Glomerular visceral epithelial cell (primary cell): ENCODE measurements around the gene GOSR1.
"Not testable (repeated sequence)": the region's sequence is repeated elsewhere in the genome, so short reads cannot be mapped to it uniquely, and the experiment has no call there.

Experiments used
- DNase-seq: peaks from one replicate; pipeline ENCODE4 v3.0.0-alpha.2; 2016; ENCODE audit errors: extremely low spot score

Gene GOSR1

GRCh38 chr17:30561766-30562165 is 84.6 kb downstream of the GOSR1 start:
- not testable (repeated sequence) for DNase-seq

DNA sequence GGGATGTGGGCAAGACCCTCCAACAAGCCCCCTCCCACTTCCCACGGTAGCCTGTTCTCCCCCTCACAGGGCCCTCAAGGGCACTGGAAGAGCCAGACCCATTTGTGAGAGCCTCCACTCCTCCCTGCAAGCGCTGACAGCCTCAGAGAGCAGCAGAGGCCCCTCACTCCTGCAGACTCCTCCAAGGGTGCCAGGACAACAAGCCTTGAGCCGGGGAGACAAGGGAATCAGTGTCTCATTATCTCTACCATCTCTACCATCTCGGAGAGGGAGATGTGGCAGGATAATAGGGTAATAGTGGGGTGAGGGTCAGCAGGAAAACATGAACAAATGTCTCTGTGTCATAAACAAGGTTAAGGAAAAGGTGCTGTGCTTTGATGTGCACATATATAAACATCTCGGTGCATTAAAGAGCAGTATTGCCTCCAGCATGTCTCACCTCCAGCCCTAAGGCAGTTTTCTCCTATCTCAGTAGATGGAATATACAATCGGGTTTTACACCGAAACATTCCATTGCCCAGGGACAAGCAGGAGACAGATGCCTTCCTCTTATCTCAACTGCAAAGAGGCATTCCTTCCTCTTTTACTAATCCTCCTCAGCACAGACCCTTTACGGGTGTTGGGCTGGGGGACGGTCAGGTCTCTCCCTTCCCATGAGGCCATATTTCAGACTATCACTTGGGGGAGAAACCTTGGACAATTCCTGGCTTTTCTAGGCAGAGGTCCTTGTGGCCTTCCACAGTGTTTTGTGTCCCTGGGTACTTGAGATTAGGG is 86.1 kb downstream of the GOSR1 start:
- DNase-seq: not testable (repeated sequence)

DNA sequence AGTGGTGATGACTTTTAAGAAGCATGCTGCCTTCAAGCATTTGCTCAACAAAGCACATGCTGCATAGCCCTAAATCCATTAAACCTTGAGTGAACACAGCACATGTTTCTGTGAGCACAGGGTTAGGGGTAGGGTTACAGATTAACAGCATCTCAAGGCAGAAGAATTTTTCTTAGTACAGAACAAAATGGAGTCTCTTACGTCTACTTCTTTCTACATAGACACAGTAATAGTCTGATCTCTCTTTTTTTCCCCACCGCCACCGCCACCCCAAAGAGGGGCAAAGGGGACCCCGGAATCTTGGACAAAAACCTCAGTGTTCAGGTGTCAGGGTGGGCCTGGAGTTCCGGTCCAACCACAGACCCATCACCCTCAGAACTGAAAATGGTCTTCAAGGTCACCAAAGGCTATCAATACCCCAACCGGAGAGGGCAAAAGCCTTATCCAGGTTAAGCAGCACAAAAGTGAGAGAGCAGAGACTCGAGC is 86.7 kb downstream of the GOSR1 start:
- not testable (repeated sequence) for DNase-seq

DNA sequence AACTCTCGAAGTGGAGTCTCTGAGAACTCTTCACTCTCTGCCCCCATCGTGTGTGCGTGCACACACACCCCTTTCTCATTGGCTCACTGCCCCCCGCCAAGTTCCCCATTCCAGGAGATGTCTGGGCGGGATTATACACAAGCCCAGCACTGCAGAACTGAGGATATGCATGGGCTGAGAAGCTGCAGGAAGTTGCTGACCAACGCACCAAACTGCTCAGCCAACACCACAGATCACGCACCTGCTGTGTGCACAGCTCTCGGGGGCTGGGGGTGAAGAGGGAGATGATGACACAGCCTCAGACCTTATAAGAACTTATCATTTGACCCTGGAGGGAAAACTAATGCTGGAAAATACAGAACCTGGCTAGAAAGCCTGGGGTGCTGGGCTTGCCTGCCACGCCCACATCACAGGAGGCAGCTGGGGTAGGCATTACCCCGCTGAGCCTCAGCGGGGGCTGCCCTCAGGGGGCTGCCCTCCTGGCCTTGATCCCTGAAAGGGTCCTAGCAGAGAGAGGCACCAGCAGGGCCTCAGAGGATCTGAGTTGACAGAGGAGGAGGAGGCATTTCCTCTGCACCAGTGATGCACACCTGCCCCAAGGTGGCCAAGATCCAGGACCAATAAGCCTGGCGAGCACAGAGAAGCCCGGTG is 87.3 kb downstream of the GOSR1 start:
- not testable (repeated sequence) for DNase-seq

GRCh38 chr17:30565073-30565935 is 88.1 kb downstream of the GOSR1 start:
- peak; percentile 9 for DNase-seq

- not testable (repeated sequence) for DNase-seq
Observed at GRCh38 chr17:30566104-30566503, 88.9 kb downstream of the GOSR1 start.

GRCh38 chr17:30566516-30567225 is 89.5 kb downstream of the GOSR1 start:
- DNase-seq: not testable (repeated sequence)

DNA sequence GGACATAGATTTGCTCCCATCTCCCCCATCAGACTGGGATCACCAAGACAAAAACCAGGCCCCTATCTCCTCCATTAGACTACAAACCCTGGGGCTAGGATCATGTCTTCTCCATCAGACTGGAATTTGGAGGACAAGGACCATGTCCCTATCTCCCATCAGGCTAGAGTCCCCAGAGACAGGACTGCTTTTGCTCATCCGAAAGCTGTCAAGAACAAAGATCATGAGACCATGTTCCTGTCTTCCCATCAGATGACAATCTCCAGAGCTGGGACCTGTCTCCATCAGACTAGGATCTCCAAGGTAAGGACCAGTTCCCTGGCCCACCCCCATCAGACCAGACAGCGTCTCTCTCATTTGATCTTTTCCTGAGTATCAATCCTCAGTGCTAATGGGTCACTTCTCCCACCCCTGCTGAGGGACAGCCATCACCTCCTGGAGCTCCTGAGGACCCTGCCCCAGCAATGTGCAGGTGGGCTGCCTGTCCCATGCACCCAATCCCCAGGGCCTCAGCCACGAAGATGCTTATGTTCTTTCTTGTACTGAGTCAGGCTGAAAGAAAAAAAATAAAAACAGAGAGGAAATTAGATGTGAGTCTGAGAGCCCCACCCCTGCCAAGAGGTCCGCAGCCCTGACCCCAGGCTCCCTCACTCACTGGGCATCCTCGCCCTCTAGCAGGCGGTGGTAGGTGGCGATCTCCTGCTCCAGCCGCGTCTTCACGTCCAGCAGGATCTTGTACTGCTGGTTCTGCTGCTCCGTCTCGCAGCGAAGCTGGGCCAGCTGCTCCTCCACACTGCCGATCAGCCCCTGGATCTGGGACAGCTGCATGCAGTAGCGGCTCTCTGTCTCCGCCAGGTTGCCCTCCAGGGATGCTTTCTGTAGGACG is 90.3 kb downstream of the GOSR1 start:
- no peak for DNase-seq

GRCh38 chr17:30568117-30568430 is 90.9 kb downstream of the GOSR1 start:
- no peak for DNase-seq

DNA sequence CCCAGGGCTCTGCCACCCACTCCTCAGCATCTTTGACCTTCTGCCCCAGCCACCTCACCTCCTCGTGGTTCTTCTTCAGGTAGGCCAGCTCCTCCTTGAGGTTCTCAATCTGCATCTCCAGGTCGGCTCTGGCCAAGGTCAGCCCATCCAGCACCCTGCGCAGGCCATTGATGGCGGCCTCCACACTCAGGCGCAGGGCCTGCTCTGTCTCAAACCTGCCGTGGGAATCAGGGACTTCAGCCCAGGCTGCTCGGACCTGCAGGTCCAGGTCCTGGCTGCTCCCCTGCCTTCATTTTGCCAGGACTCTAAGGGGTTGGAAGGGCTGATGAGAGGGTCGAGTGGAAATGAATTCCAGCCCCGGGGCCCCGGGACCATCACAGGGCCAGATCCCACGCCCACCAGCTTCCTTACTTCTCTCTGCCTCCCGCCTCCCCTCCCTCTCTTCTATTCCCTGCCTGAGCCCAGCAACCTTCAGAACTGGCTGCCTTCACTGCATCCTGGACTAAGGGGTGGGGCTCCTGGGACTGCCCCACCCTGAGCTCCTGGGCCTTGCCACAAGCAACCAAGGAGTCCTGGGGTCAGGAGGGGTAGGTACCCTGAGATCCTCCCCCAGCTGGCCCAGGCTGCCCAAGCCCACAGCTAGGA is 92.4 kb downstream of the GOSR1 start:
- DNase-seq: not testable (repeated sequence)

- no peak for DNase-seq
Observed at GRCh38 chr17:30570191-30570590, 93.0 kb downstream of the GOSR1 start.

DNA sequence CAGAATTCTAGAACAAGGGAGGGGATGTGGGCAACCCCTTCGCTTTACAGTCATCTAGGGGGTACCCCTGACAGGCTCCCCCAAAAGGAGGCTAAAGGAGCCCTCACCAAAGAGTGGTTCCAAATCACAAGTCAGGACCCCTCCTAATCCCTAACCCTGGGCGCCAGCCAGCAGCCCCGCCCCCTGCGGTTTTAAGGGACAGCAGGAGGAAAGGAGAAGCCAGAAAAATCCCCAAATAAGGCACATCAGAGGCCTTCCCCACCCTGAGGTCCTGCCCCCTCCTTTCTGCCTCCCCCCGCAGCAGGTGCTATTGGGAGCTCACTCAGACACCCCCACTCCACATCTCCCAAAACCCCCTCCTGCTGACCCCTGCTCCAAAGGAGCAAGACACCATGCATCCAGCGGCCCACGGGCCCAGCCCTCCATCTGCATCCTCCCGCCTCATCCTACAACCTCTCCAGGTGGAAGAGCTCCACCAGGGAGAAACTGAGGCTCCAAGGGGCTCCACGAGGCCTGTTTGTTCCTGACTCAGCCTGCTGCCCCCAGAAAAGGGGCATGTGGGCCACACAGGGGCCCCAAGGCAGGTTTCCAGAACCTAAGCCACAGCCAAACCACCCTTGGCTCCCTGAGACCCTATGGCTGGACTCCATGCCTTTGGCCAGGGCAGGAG is 93.5 kb downstream of the GOSR1 start:
- no peak for DNase-seq

DNA sequence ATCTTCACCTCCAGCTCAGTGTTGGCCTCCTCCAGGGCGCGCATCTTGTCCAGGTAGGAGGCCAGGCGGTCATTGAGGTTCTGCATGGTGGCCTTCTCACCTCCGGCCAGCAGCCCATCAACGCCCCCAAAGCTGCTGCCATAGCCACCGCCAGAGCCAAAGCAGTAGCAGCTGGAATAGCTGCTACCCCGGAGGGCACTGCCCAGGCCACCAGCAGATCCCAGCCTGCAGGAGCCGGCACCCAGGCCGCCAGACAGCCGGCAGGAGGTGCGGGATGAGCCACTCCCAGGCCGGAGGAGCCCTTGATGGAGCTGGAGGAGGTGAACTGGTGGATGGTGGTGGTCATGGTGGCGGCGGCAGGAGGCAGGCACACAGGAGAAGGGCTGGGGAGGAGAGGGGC is 94.2 kb downstream of the GOSR1 start:
- not testable (repeated sequence) for DNase-seq

GRCh38 chr17:30571921-30572320 is 94.7 kb downstream of the GOSR1 start:
- DNase-seq: no peak

- DNase-seq: not testable (repeated sequence)
Observed at GRCh38 chr17:30572651-30573554, 95.7 kb downstream of the GOSR1 start.

GRCh38 chr17:30573603-30574175 is 96.5 kb downstream of the GOSR1 start:
- no peak for DNase-seq

DNA sequence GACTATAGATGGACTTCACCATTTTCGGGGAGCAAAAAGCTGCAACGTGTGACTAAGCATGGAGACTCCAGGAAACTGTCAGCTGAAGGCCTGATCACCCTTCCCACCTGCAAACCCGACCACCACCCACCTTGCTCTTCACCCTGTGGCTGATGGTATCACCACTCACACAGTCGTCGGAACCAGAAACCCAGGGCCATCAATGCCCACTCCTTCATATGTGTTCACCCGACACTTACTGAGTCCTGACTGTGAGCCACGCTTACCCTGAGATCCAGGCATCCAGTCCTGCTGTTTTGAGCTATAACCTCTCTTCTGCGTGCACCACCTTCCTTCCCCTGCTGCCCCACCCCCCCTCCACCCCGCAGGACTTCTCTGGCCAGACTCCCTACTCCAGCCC is 97.1 kb downstream of the GOSR1 start:
- not testable (repeated sequence) for DNase-seq

DNA sequence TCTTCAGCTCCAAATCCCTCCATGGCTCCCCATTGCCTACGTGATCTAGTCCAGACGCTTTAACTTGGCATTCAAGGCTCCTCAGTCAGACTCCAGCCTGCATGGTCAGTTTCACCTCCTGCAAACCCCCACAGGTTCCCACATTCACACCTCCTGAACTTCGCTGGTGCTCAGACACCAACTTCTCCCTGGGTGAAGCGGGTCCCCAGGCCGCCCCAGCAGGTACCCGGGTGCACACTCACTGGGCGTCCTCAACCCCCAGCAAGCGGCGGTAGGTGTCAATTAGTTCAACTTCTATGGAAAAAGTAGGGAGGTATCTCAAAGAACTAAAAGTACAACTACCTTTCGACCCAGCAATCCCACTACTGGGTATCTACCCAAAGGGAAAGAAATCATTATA is 97.6 kb downstream of the GOSR1 start:
- not testable (repeated sequence) for DNase-seq
